Superior temporal gyrus (tissue), 1 donor: ENCODE data around the gene PCDHA4.
A peak's percentile ranks its signal among the peaks of the same experiment; 100 is the strongest.

Experiments
- DNase-seq: peaks from one replicate; pipeline ENCODE4 v3.0.0-alpha.2; 2016; ENCODE audit errors: extremely low spot score

Gene PCDHA4

GRCh38 chr5:140855772-140856674 lies 49.2 kb downstream of the PCDHA4 start, which contains the start of gene PCDHA10:
PCDHA10 (plus strand) TSS chr5:140855897; CDS start chr5:140856049, 152 bp downstream.
- peak; percentile 53 for DNase-seq

GRCh38 chr5:140857177-140857986 lies 50.5 kb downstream of the PCDHA4 start:
- DNase-seq = no peak

- no peak for DNase-seq
These were observed 51.0 kb downstream of the PCDHA4 start for GRCh38 chr5:140857987-140858240.

GRCh38 chr5:140862441-140863295 lies 55.8 kb downstream of the PCDHA4 start:
- DNase-seq = no peak
